CD1c-positive myeloid dendritic cell (primary cell): ENCODE measurements around the gene XG.
"Not testable (repeated sequence)": the region's sequence is repeated elsewhere in the genome, so short reads cannot be mapped to it uniquely, and the experiment has no call there.

Experiments
- DNase-seq: peaks from one replicate; pipeline ENCODE4 v3.0.0-alpha.2; 2016; ENCODE audit errors: extremely low spot score

Gene XG

DNA sequence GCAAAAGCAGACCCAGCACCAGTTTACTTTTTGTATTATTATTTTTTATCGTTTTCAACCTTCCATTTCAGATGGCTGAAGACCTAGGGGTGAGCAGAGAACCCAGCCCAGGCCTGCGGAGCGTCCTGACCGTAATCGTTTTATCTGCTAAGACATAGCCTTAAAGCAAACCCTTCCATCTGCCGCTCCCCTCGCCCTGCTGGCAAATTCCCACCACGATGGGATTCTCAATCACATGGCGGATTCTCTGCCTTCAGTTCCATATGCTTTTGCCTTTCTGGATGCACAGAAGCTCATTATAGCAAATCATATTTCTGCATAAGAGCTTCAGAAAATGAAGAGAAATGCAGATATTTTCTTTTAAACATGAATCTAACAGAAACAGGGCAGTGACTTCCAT lies 18.6 kb upstream of the XG start:
- DNase-seq, result no peak

- no peak for DNase-seq
These were observed 16.6 kb upstream of the XG start for GRCh38 chrX:2735270-2735669.

DNA sequence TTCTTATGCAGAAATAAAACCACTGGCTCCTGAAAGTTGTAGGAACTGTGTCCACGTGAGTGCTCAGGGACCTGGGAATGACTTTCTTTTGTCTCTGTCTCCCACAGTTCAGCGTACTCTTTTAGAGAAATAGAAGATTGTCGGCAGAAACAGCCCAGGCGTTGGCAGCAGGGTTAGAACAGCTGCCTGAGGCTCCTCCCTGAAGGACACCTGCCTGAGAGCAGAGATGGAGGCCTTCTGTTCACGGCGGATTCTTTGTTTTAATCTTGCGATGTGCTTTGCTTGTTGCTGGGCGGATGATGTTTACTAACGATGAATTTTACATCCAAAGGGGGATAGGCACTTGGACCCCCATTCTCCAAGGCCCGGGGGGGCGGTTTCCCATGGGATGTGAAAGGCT lies 11.2 kb upstream of the XG start:
- DNase-seq, result no peak

- DNase-seq, result no peak
These were observed 10.5 kb upstream of the XG start for GRCh38 chrX:2741386-2741785.

GRCh38 chrX:2746250-2746649 lies 5.6 kb upstream of the XG start:
- not testable (repeated sequence) for DNase-seq

DNA sequence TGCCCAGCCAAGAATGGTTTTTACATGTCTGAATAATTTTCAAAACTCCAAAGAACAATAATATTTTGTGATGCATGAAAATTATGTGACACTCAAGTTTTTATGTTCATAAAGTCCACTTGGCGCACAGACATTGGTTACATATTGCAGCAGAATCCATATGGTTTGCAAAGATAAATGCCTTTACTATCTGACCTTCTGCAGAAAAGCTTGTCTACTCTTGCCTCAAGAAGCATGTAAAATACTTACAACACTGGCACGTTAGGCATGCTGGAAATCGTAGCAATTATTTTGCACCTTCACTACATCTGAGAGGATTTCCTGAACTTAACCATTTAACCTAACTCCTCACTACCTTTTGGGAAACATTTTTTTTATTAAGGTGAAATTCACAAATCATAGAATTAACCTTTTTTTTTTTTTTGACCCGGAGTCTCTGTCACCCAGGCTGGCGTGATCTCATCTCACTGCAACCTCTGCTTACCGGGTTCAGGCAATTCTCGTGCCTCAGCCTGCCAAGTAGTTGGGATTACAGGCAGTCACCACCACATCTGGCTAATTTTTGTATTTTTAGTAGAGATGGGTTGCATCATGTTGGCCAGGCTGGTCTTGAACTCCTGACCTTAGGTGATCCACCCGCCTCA lies 3.5 kb upstream of the XG start:
- no peak for DNase-seq

DNA sequence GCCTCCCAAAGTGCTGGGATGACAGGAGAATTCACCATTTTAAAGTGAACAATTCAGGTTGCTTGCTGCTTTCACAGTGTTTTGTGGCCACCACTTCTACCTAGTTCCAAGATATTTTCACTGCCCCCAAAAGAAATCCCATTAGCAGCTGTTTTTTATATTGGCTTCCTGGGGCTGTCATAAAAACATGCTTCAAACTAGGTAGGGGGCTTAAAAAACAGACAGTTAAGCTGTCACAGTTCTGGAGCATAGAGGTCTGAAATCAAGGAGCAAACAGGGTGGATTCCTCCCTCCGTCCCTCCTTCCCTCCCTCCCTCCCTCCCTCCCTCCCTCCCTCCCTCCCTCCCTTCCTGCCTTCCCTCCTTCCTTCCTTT lies 3.0 kb upstream of the XG start:
- no peak for DNase-seq

DNA sequence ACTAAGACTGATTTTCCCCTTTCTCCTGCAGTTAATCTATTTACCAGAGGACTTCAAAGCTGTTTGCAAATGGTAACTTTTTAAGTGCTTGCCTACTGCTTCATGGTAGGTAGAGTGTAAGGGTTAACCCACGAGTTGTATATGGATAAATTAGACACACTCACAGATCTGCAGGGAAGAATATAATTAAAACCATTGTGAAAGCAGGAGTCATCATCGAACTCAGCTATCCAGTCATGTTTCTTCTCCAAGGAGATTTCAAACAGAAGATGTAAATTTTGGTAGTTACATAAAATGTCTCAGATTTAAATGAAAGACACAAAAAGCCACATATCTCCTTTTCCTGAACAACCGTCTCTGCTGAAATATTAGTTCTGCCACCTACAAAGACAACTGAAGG lies 549 bp upstream of the XG start:
- no peak for DNase-seq

GRCh38 chrX:2752441-2752840 lies 601 bp downstream of the XG start:
- DNase-seq, result not testable (repeated sequence)

GRCh38 chrX:2755163-2755715 lies 3.4 kb downstream of the XG start:
- not testable (repeated sequence) for DNase-seq

DNA sequence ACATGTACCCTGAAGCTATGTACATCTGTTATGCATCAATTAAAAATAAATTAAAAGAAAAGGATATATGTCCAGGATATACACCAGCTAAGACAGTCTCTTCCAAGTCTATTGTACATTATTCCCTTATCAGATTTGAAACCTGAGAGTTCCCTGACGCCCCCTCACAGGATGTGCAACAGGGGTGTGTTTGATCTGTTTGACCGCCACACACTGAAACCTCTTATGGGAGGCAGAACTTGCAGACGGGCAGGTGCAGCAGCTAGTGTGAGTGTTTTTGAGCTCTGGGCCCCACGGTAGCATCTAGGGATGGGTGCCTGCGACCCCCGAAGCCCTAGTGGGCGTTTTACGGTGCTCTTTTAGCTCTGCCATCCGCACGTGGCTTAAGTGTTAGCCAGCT lies 4.7 kb downstream of the XG start:
- DNase-seq, result no peak

- DNase-seq, result no peak
These were observed 9.4 kb downstream of the XG start for GRCh38 chrX:2761246-2761645.

DNA sequence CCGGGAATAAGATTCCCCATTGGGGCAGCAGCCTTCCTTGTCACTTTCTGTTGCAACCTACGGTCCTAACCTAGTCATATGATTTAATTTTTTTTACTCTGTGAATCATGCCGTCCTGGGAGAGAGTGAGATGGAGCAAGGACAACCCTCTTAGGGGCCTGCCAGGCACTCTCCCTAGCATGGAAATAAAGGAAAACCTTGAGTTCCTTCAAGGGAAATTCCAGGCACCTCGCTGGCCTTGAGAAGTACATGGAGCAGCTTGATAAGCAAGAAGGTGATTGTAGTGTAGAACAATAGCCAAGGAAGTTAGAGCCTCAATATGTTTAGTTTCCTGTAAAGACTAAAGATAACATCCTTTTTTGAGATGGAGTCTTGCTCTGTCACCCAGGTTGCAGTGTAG lies 10.8 kb downstream of the XG start:
- DNase-seq, result not testable (repeated sequence)

- not testable (repeated sequence) for DNase-seq
These were observed 13.1 kb downstream of the XG start for GRCh38 chrX:2764766-2765548.

- no peak for DNase-seq
These were observed 13.7 kb downstream of the XG start for GRCh38 chrX:2765549-2765830.

GRCh38 chrX:2766906-2767305 lies 15.1 kb downstream of the XG start:
- peak; percentile 80 for DNase-seq

DNA sequence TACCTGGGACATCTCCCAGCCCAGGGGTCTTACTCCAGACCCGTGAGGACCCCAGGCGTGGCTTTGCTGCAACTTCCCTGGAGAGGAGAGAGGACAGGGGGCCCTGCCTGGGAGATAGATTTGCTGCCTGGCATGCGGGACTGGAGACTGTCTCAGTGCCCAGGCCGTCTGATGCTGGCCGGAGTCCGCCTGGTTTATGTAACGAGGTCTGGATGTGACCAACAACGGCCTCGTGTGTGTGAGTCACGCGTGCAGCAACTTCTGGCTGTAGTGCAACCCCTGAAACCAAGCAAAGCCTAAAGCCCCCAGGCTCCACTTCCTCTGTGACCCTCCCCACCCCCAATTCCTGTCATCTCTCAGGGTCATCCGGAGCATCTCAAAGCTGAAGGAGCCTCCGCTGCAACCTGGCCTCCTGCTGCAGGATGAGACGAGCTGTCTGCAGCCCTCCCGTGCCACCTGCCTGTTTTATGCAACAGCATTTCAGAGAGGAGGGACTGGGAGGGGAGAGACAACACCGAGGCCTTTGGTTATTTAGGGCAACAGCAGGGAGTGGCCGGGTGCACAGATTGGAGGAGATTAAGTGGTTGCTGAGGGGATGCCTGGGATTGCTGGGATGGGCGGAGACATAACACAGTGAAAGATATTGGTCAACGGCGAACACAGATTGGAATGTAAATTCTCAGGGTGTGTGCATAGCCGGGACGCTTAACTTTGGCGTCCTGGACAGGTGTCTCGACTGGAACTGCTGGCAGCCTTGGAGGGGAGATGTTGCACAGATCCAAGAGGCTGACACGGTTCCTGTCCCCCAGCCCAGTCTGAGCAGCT lies 16.0 kb downstream of the XG start:
- DNase-seq, result peak; percentile 69

- no peak for DNase-seq
These were observed 17.8 kb downstream of the XG start for GRCh38 chrX:2769615-2770014.

DNA sequence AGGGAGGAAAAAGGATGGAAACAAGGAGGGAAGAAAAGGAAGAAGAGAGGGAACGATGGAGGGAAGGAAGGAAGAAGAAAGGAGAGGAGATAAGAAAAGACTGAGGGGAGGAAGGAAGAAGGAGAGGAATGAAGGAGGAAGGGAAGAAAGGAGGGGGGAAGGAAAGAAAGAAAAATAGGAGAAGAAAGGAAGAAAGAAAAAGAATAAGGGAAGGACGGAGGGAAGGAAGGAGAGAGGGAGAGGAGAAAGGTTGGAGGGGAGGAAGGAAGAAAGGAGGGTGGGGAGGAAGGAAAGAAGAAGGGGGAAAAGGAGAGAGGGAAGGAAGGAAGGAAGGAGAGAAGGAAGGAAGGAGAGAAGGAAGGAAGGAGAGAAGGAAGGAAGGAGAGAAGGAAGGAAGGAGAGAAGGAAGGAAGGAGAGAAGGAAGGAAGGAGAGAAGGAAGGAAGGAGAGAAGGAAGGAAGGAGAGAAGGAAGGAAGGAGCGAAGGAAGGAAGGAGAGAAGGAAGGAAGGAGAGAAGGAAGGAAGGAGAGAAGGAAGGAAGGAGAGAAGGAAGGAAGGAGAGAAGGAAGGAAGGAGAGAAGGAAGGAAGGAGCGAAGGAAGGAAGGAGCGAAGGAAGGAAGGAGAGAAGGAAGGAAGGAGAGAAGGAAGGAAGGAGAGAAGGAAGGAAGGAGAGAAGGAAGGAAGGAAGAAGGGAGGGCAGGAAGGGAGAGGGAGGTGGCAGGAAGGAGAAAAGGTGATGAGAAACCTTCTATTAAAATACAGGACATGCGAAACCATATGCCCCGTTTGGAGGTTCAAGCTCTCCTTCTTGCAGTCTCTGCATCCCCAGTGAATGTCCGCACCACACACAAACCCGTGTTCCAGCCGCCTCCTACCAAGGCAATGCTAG lies 21.6 kb downstream of the XG start:
- DNase-seq, result not testable (repeated sequence)

GRCh38 chrX:2774057-2774456 lies 22.2 kb downstream of the XG start:
- no peak for DNase-seq

DNA sequence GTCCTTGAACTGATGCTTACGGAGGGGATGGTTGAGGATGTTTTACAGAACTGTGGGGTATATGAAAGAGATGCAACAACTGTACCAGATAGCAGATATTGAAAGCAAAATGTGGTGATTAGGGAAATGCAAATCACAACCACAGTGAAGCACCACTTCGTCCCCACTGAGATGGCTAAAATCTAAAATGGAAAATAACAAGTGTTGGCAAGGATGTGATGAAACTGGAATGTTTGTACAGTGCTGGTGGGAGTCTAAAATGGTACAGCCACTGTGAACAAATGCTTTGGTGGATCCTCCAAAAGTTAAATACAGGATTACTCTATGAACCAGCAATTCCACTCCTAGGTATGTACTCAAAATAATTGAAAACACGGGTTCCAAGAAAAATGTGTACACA lies 22.9 kb downstream of the XG start:
- no peak for DNase-seq
